SK-N-SH treated with all-trans-retinoic acid at 6 μM for 48 hours (cell line): ENCODE results near the gene CYTH3.

Experiments used
- BACH2 ChIP-seq: fragments of 250-450 bp; sonication (Bioruptor Pico); IDR thresholded peaks from 2 replicates; pipeline ENCODE4 v1.9.0; 2021; ENCODE audit warnings: mild to moderate bottlenecking, borderline replicate concordance
- CREB5 ChIP-seq: fragments of 250-450 bp; sonication (Bioruptor Pico); IDR thresholded peaks from 2 replicates; pipeline ENCODE4 v1.5.1; 2020; ENCODE audit warnings: low read depth, mild to moderate bottlenecking, moderate library complexity
- CSDC2 ChIP-seq: fragments of 250-450 bp; sonication (Bioruptor Pico); IDR thresholded peaks from 2 replicates; pipeline ENCODE4 v1.5.0; 2020; ENCODE audit warnings: mild to moderate bottlenecking, moderate library complexity
- CSRNP3 ChIP-seq: fragments of 250-450 bp; sonication (Bioruptor Pico); IDR thresholded peaks from 2 replicates; pipeline ENCODE4 v1.5.1; 2021; ENCODE audit warnings: mild to moderate bottlenecking, moderate library complexity
- GLIS3 ChIP-seq: fragments of 250-450 bp; sonication (Bioruptor Pico); IDR thresholded peaks from 2 replicates; pipeline ENCODE4 v1.5.0; 2020; ENCODE audit warnings: mild to moderate bottlenecking, moderate library complexity
- OSR1 ChIP-seq: fragments of 250-450 bp; sonication (Bioruptor Pico); IDR thresholded peaks from 2 replicates; pipeline ENCODE4 v1.8.0; 2022; ENCODE audit warnings: moderate library complexity, mild to moderate bottlenecking, inconsistent platforms
- PATZ1 ChIP-seq: fragments of 250-450 bp; sonication (Bioruptor Pico); IDR thresholded peaks from 2 replicates; pipeline ENCODE4 v1.8.0; 2020; ENCODE audit warnings: mild to moderate bottlenecking, moderate library complexity, borderline replicate concordance
- PPARA ChIP-seq: fragments of 250-450 bp; sonication (Bioruptor Pico); IDR thresholded peaks from 2 replicates; pipeline ENCODE4 v1.5.0; 2020; ENCODE audit warnings: mild to moderate bottlenecking, borderline replicate concordance
- RARB ChIP-seq: fragments of 250-450 bp; sonication (Bioruptor Pico); IDR thresholded peaks from 2 replicates; pipeline ENCODE4 v1.8.0; 2021; ENCODE audit warnings: mild to moderate bottlenecking, moderate library complexity
- TSHZ2 ChIP-seq: fragments of 250-450 bp; sonication (Bioruptor Pico); IDR thresholded peaks from 2 replicates; pipeline ENCODE4 v1.5.0; 2020; ENCODE audit warnings: mild to moderate bottlenecking, moderate library complexity
- ZFP3 ChIP-seq: fragments of 250-450 bp; sonication (Bioruptor Pico); IDR thresholded peaks from 2 replicates; pipeline ENCODE4 v1.5.0; 2020; ENCODE audit warnings: mild to moderate bottlenecking, moderate library complexity
- ZFP30 ChIP-seq: fragments of 450-650 bp; formaldehyde crosslinking; IDR thresholded peaks from 2 replicates; pipeline ENCODE4 v1.5.0; 2022; ENCODE audit warnings: mild to moderate bottlenecking, moderate library complexity
- ZNF70 ChIP-seq: fragments of 450-650 bp; formaldehyde crosslinking; IDR thresholded peaks from 2 replicates; pipeline ENCODE4 v1.5.0; 2020; ENCODE audit warnings: mild to moderate bottlenecking, moderate library complexity

DNA sequence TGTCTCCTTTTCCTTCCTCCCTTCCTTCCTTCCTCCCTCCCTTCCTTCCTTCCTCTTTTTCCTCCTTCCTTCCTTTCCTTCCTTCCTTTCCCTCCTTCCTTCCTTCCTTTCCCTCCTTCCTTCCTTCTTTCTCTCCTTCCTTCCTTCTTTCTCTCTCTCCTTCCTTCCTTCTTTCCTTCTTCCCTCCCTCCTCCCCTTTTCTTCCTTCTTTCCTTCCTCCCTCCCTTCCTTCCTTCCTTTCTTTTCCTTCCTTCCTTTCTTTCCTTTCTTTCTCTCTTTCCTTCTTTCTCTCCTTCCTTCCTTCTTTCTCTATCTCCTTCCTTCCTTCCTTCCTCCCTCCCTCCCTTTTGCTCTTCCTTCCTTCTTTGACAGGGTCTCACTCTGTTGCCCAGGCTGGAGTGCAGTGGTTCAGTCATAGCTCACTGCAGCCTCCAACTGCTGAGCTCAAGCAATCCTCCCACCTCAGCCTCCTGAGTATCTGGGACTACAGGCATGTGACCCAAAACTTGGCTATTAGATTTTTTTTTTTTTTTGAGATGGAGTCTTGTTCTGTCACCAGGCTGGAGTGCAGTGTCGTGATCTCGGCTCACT lies 15.9 kb upstream of the CYTH3 start:
- TF ChIP-seq ZFP30 (CRISPR knock-in tag) (no peak), GLIS3 (CRISPR knock-in tag) (no peak), CREB5 (CRISPR knock-in tag) (no peak), PATZ1 (no peak), PPARA (no peak), CSDC2 (no peak), BACH2 (CRISPR knock-in tag) (no peak), CSRNP3 (CRISPR knock-in tag) (no peak), ZNF70 (no peak), RARB (CRISPR knock-in tag) (no peak), TSHZ2 (CRISPR knock-in tag) (no peak), OSR1 (CRISPR knock-in tag) (no peak), ZFP3 (no peak)
